Esophagus squamous epithelium (tissue), 4 donors: ENCODE data around the gene IFT88.

Source experiments
- CTCF ChIP-seq, 6 experiments: fragments of 450-650 bp in 4 of 6; fragments of 200-600 bp in 2 of 6; sonication (generic) in 2 of 6; IDR thresholded peaks; one replicate each; pipeline ENCODE4 v1.5.1; 2016 to 2019; ENCODE audit warnings: antibody characterized with exemption in 6 of 6, mild to moderate bottlenecking in 4 of 6, moderate library complexity in 4 of 6
- POLR2A ChIP-seq, 4 donors: fragments of 450-650 bp; IDR thresholded peaks; one replicate each; pipeline ENCODE4 v1.6.1; 2017; ENCODE audit warnings: antibody characterized with exemption in 4 of 4, mild to moderate bottlenecking in 4 of 4, moderate library complexity in 3 of 4

DNA sequence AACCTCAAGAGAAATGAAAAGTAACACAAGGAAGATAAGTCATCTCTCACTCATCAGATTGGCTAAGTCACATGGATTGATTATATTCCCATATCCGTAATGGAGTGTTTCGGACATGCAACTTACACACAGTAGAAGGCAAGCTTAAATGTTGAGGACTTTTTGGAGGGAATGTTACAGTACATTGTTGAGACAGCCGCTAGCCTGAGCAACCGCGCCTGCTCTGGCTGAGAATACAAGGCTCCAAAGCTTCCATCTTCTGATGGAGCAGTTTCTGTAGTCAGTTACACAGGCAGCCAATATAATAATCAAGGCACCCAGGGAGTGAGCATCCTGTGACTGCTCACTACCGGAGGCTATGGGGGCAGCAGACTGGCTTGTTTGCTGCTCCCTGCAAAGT, 40.3 kb upstream of the IFT88 start:
- no peak for TF ChIP-seq CTCF (IDR thresholded peaks at IDR 0.05)
- no peak for TF ChIP-seq POLR2A (IDR thresholded peaks at IDR 0.05)
